Keratinocyte (primary cell): ENCODE measurements around the gene SREBF2.

Experiments
- EZH2 ChIP-seq: IDR thresholded peaks from one replicate; pipeline ENCODE4 v1.6.1; 2012; ENCODE audit warnings: inconsistent platforms, mild to moderate bottlenecking, low read length, moderate library complexity
- TF ChIP-seq, protein P1 (sequence below), 3 experiments: IDR thresholded peaks in 1 of 3; conservative IDR thresholded peaks in 1 of 3; optimal IDR thresholded peaks in 1 of 3; 2 replicates in 2 of 3; 3 replicates in 1 of 3; pipeline versions ENCODE3 to v1.5.1; 2011; ENCODE audit warnings: low read length in 3 of 3, mild to moderate bottlenecking in 3 of 3, moderate library complexity in 2 of 3, control low read depth in 1 of 3, inconsistent platforms in 1 of 3; ENCODE audit not compliant: insufficient read depth in 2 of 3; ENCODE audit errors: extremely low read depth in 1 of 3

DNA sequence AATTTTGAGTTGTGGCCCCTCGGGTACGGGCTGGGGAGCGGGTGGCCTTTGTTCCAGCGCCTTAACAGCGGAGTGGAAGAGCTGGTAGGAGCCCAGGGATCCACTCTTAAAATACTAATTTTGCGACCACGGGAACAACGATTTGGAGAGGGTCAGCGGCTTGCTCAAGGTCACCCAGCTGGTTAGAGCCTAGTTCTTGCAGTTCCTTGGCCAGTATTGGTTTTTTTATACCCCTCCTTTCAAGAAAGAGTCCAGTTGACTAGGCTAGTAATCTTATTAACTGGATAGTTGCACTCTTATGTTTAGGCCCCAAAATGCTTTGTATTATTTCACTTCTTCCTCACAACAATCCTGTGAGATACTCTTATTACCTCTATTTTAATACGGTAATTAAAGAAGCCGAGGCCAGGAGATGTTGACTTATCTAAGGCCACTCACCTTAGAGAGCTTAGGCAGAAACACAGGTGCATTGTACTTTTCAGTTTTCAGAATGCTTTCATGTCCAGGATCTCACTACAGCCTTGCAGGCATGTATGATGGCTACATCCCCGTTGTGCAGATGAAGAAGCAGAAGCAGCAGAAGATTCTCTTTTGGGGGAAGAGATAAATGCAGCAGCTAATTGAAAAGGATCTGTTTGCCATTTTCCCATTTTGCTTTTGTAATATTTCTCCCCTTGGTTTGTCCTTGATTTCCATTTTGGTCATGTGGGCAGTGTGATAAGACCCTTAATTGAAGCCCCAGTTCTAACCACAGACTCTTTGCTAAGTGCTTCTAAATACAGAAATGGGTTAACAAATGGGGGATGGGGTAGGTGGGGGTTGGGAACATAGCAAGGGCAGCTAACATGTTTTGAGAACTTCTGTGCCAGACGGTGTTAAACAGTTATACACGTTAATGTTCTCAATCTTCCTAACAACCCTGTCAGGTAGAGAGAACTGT lies 1.4 kb downstream of the SREBF2 start:
- TF ChIP-seq, protein P1, sequence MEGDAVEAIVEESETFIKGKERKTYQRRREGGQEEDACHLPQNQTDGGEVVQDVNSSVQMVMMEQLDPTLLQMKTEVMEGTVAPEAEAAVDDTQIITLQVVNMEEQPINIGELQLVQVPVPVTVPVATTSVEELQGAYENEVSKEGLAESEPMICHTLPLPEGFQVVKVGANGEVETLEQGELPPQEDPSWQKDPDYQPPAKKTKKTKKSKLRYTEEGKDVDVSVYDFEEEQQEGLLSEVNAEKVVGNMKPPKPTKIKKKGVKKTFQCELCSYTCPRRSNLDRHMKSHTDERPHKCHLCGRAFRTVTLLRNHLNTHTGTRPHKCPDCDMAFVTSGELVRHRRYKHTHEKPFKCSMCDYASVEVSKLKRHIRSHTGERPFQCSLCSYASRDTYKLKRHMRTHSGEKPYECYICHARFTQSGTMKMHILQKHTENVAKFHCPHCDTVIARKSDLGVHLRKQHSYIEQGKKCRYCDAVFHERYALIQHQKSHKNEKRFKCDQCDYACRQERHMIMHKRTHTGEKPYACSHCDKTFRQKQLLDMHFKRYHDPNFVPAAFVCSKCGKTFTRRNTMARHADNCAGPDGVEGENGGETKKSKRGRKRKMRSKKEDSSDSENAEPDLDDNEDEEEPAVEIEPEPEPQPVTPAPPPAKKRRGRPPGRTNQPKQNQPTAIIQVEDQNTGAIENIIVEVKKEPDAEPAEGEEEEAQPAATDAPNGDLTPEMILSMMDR (optimal IDR thresholded peaks at IDR 0.05 in 1 of 3, IDR thresholded peaks at IDR 0.05 in 1 of 3, conservative IDR thresholded peaks at IDR 0.05 in 1 of 3; ENCODE audit: extremely low read depth in 1 of 3, insufficient read depth in 2 of 3, low read length in 3 of 3) = no peak
- no peak for TF ChIP-seq EZH2
